Panc1 (cell line): ENCODE measurements around the gene TMEM131L.

Experiments used
- POLR2AphosphoS5 ChIP-seq: IDR thresholded peaks from 2 replicates; pipeline ENCODE4 v1.6.1; 2012; ENCODE audit warnings: mild to moderate bottlenecking, low read depth, low read length, moderate library complexity
- REST ChIP-seq, 2 experiments: IDR thresholded peaks; 2 replicates each; pipeline ENCODE4 v1.6.1; 2011 to 2012; ENCODE audit warnings: low read depth in 2 of 2, control low read depth in 1 of 2, low read length in 1 of 2, mild to moderate bottlenecking in 1 of 2, moderate library complexity in 1 of 2; ENCODE audit not compliant: insufficient read depth in 1 of 2
- SIN3A ChIP-seq: IDR thresholded peaks from 2 replicates; pipeline ENCODE4 v1.6.1; 2012; ENCODE audit warnings: low read depth, mild to moderate bottlenecking, low read length, moderate library complexity, borderline replicate concordance; ENCODE audit not compliant: insufficient read depth
- TCF7L2 ChIP-seq: IDR thresholded peaks from 2 replicates; pipeline ENCODE4 v1.6.1; 2011; ENCODE audit warnings: mild to moderate bottlenecking, low read depth, low read length, inconsistent platforms
- TF ChIP-seq, protein P1 (sequence below): fragments of 450-650 bp; IDR thresholded peaks from 2 replicates; pipeline ENCODE4 v1.5.1; 2017; ENCODE audit warnings: mild to moderate bottlenecking

DNA sequence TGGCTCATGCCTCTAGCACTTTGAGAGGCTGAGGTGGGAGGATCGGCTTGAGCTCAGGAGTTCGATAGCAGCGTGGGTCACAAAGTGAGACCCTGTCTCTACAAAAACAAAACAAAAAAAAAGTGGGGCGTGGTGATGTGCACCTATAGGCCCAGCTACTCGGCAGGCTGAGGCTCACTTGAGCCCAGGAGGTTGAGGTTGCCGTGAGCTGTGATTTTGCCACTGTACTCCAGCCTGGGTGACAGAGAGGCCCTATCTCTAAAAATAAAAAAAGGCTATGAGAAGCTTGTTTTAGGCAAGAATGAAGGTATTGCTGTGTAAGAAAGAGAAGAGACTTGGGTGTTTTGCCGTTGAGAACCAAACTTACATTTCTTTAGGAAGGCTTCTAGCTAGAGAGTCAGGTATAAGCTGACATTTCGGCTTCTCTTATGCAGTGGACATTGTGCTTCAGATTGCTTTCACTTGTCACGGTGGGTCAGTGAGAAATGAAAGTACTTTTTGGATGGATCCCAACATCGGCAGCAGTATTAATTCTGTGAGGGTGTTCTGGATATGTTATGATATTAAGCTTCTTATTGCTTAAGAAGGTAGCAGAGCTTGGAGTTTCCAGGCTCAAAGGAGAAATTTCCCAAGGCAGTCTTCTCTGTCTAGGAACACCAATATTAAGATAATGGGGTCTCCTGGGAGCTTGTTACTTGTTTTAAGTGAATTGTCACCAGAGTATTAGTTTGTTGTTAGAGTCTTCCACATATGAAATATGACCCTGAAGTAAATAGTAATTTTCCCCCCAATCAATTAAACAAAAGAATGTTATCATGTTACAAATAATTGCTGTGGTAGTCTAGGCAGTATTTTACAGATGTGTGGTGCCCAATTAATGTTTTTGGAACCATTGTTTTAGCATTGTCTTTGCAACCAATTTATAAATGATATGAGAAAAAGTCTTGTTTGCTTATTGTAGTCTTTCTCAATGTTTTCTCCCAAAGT lies 17.6 kb downstream of the TMEM131L start:
- TF ChIP-seq, protein P1, sequence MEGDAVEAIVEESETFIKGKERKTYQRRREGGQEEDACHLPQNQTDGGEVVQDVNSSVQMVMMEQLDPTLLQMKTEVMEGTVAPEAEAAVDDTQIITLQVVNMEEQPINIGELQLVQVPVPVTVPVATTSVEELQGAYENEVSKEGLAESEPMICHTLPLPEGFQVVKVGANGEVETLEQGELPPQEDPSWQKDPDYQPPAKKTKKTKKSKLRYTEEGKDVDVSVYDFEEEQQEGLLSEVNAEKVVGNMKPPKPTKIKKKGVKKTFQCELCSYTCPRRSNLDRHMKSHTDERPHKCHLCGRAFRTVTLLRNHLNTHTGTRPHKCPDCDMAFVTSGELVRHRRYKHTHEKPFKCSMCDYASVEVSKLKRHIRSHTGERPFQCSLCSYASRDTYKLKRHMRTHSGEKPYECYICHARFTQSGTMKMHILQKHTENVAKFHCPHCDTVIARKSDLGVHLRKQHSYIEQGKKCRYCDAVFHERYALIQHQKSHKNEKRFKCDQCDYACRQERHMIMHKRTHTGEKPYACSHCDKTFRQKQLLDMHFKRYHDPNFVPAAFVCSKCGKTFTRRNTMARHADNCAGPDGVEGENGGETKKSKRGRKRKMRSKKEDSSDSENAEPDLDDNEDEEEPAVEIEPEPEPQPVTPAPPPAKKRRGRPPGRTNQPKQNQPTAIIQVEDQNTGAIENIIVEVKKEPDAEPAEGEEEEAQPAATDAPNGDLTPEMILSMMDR = no peak
- no peak for TF ChIP-seq POLR2AphosphoS5
- no peak for TF ChIP-seq TCF7L2
- TF ChIP-seq REST (IDR thresholded peaks at IDR 0.05; ENCODE audit: insufficient read depth in 1 of 2, low read depth in 2 of 2, low read length in 1 of 2) = no peak
- TF ChIP-seq SIN3A = no peak
